H9 (cell line): ENCODE data around the gene TOP3B. TPM values are rescaled to one million over a fixed set of nuclear protein-coding genes. Genes with fewer than 3 reads are reported as not detected.

ENCODE experiments used
- DNase-seq: peaks from one replicate; pipeline ENCODE4 v3.0.0-alpha.2; 2017
- H2AFZ ChIP-seq: one replicate; pipeline ENCODE4 v1.6.1; 2013; ENCODE audit warnings: mild to moderate bottlenecking, low read length, control low read depth, moderate library complexity
- H2AK5ac ChIP-seq: 2 replicates; pipeline ENCODE4 v1.6.1; 2013; ENCODE audit warnings: low read length, control low read depth, mixed read lengths; ENCODE audit not compliant: insufficient read length
- H2BK120ac ChIP-seq: one replicate; pipeline ENCODE4 v1.6.1; 2013; ENCODE audit warnings: low read depth, mild to moderate bottlenecking, low read length, control low read depth, inconsistent platforms; ENCODE audit not compliant: poor library complexity, severe bottlenecking
- H2BK12ac ChIP-seq: 2 replicates; pipeline ENCODE4 v1.6.1; 2013; ENCODE audit warnings: low read length, control low read depth, mixed read lengths, low read depth; ENCODE audit not compliant: insufficient read length
- H2BK15ac ChIP-seq: 2 replicates; pipeline ENCODE4 v1.6.1; 2013; ENCODE audit warnings: low read depth, low read length, control low read depth
- H2BK20ac ChIP-seq: one replicate; pipeline ENCODE4 v1.6.1; 2013; ENCODE audit warnings: low read depth, mild to moderate bottlenecking, low read length, control low read depth, inconsistent platforms; ENCODE audit not compliant: poor library complexity, severe bottlenecking
- H2BK5ac ChIP-seq: 2 replicates; pipeline ENCODE4 v1.6.1; 2013; ENCODE audit warnings: low read length, control low read depth, mixed read lengths; ENCODE audit not compliant: insufficient read length
- H3K14ac ChIP-seq: 2 replicates; pipeline ENCODE4 v1.6.1; 2013; ENCODE audit warnings: low read length, control low read depth; ENCODE audit not compliant: insufficient read depth
- H3K18ac ChIP-seq: 2 replicates; pipeline ENCODE4 v1.6.1; 2013; ENCODE audit warnings: low read depth, mild to moderate bottlenecking, mixed read lengths, low read length, control low read depth; ENCODE audit not compliant: insufficient read length
- H3K23ac ChIP-seq: 2 replicates; pipeline ENCODE4 v1.6.1; 2013; ENCODE audit warnings: low read length, control low read depth, mixed read lengths, low read depth; ENCODE audit not compliant: insufficient read length
- H3K23me2 ChIP-seq: 2 replicates; pipeline ENCODE4 v1.6.1; 2013; ENCODE audit warnings: low read depth, mild to moderate bottlenecking, mixed read lengths, low read length, control low read depth; ENCODE audit not compliant: insufficient read length, poor library complexity, severe bottlenecking
- H3K27ac ChIP-seq: 2 replicates; pipeline ENCODE4 v1.5.1; 2013; ENCODE audit warnings: low read length, control low read depth, mixed read lengths, low read depth; ENCODE audit not compliant: insufficient read length
- H3K27me3 ChIP-seq: 2 replicates; pipeline ENCODE4 v1.6.1; 2013; ENCODE audit warnings: low read length, control low read depth, inconsistent platforms; ENCODE audit not compliant: insufficient read depth
- H3K4ac ChIP-seq: 2 replicates; pipeline ENCODE4 v1.6.1; 2013; ENCODE audit warnings: low read depth, mild to moderate bottlenecking, control low read depth, inconsistent platforms, low read length, moderate library complexity
- H3K4me1 ChIP-seq: 2 replicates; pipeline ENCODE4 v1.6.1; 2013; ENCODE audit warnings: low read length, control low read depth, inconsistent platforms; ENCODE audit not compliant: insufficient read depth
- H3K4me2 ChIP-seq: 2 replicates; pipeline ENCODE4 v1.6.1; 2013; ENCODE audit warnings: low read length, control low read depth, mixed read lengths; ENCODE audit not compliant: insufficient read length, insufficient read depth
- H3K56ac ChIP-seq: 2 replicates; pipeline ENCODE4 v1.6.1; 2013; ENCODE audit warnings: low read depth, mild to moderate bottlenecking, mixed read lengths, low read length, control low read depth; ENCODE audit not compliant: insufficient read length
- H3K79me1 ChIP-seq: 2 replicates; pipeline ENCODE4 v1.6.1; 2013; ENCODE audit warnings: low read depth, mild to moderate bottlenecking, moderate library complexity, low read length, control low read depth, inconsistent platforms; ENCODE audit not compliant: insufficient read depth, poor library complexity, severe bottlenecking
- H3K79me2 ChIP-seq: 2 replicates; pipeline ENCODE4 v1.6.1; 2013; ENCODE audit warnings: low read length, control low read depth, inconsistent platforms; ENCODE audit not compliant: insufficient read depth
- H3K9ac ChIP-seq: 2 replicates; pipeline ENCODE4 v1.6.1; 2013; ENCODE audit warnings: low read length, control low read depth, mixed read lengths; ENCODE audit not compliant: insufficient read length; ENCODE audit errors: extremely low read depth
- H3K9me3 ChIP-seq: one replicate; pipeline ENCODE4 v1.6.1; 2013; ENCODE audit warnings: low read depth, low read length, inconsistent platforms; ENCODE audit not compliant: control insufficient read depth
- H3T11ph ChIP-seq: one replicate; pipeline ENCODE4 v1.6.1; 2013; ENCODE audit warnings: mild to moderate bottlenecking, low read length, control low read depth, inconsistent platforms
- H4K20me1 ChIP-seq: one replicate; pipeline ENCODE4 v1.6.1; 2013; ENCODE audit not compliant: control insufficient read depth, insufficient read length, insufficient read depth
- H4K5ac ChIP-seq: 2 replicates; pipeline ENCODE4 v1.6.1; 2013; ENCODE audit warnings: low read depth, mild to moderate bottlenecking, mixed read lengths, low read length, control low read depth; ENCODE audit not compliant: insufficient read length
- H4K8ac ChIP-seq: replicated peaks from 2 replicates; pipeline ENCODE4 v1.6.1; 2013; ENCODE audit warnings: low read length, control low read depth, mixed read lengths, low read depth; ENCODE audit not compliant: insufficient read length
- H4K91ac ChIP-seq: 2 replicates; pipeline ENCODE4 v1.6.1; 2013; ENCODE audit warnings: low read depth, mild to moderate bottlenecking, moderate library complexity, mixed read lengths, low read length, control low read depth; ENCODE audit not compliant: insufficient read length
- H3K27ac Mint-ChIP-seq, 3 experiments: 2 replicates in 2 of 3; 3 replicates in 1 of 3; pipeline ENCODE4 v1.8.0; 2020 to 2021; ENCODE audit warnings: mixed read lengths in 3 of 3, mild to moderate bottlenecking in 1 of 3, moderate library complexity in 1 of 3
- H3K27me3 Mint-ChIP-seq: 2 replicates; pipeline ENCODE4 v1.8.0; 2021; ENCODE audit warnings: low read depth, mild to moderate bottlenecking, moderate library complexity, mixed read lengths
- H3K36me3 Mint-ChIP-seq, 3 experiments: 2 replicates in 2 of 3; 3 replicates in 1 of 3; pipeline ENCODE4 v1.8.0; 2020 to 2021; ENCODE audit warnings: low read depth in 3 of 3, mixed read lengths in 3 of 3; ENCODE audit not compliant: insufficient read depth in 1 of 3
- H3K4me1 Mint-ChIP-seq, 2 experiments: 2 replicates each; pipeline ENCODE4 v1.8.0; 2020; ENCODE audit warnings: mixed read lengths in 2 of 2
- H3K4me3 Mint-ChIP-seq, 2 experiments: 2 replicates in 1 of 2; 3 replicates in 1 of 2; pipeline ENCODE4 v1.8.0; 2020 to 2021; ENCODE audit warnings: mild to moderate bottlenecking in 2 of 2, mixed read lengths in 2 of 2, moderate library complexity in 1 of 2
- H3K9me3 Mint-ChIP-seq, 2 experiments: 2 replicates in 1 of 2; 3 replicates in 1 of 2; pipeline ENCODE4 v1.8.0; 2020; ENCODE audit warnings: mild to moderate bottlenecking in 2 of 2, mixed read lengths in 2 of 2, moderate library complexity in 1 of 2
- WGBS: extraction: QIAGEN DNeasy Blood & Tissue Kit; methylation state at CpG from one replicate; pipeline ENCODE4 v1.1.7; 2013; ENCODE audit warnings: missing lambda C conversion rate, low lambda C conversion rate, mixed read lengths; ENCODE audit not compliant: insufficient read length; ENCODE audit errors: extremely low coverage; 5-methylcytosine and 5-hydroxymethylcytosine counted together
- total RNA-seq: library from RNA; stranded (reverse); gene quantifications from 2 replicates; pipeline ENCODE4 v1.2.1, GENCODE V29; 2021
- TF ChIP-seq, protein P1 (sequence below): fragments of 200-600 bp; sonication (generic); conservative IDR thresholded peaks from 3 replicates; pipeline ENCODE4 v1.8.0; 2021; ENCODE audit warnings: antibody characterized with exemption, mild to moderate bottlenecking

The TOP3B gene
- total RNA-seq, 1 experiment from 2014 or later = 55.2 TPM

DNA sequence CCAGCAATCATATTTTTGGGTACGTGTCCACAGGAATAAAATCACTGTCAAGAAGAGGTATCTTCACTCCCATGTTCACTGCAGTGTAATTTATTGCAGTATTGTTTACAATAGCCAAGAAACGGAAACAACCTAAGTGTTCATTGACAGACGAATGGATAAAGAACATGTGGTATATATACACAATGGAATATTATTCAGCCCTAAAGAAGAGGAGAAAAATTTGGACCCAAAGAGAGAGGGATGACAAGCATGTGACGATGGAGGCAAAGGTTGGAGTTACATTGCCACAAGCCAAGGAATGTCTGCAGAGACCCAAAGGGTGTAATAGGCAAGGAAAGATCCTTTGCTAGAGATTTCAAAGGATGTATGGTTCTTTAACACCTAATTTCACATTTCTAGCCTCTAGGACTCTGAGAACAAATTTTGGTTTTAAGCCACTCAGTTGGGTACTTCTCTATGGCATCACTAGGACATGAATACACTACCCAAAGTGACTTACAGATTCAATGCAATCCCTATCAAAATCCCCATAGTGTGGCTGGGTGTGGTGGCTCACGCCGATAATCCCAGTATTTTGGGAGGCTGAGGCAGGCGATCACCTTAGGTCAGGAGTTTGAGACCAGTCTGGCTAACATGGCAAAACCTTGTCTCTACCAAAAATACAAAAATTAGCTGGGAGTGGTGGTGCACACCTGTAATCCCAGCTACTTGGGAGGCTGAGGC, 31.1 kb upstream of the TOP3B start:
- H3K27me3 ChIP-seq = peaks cover 16% of the 10 kb centered on the region; the same call in 1 of the 2 replicates
- H3K36me3 Mint-ChIP-seq = no peaks in the 10 kb centered on the region

More for the DNA sequence above, 31.1 kb upstream of the TOP3B start:
- H3K9me3 ChIP-seq = no peaks in the 10 kb centered on the region
- DNase-seq = no peak
- no peak overlapping the region for H3K9ac ChIP-seq
- H3K56ac ChIP-seq = no peak overlapping the region
- peaks cover 0 to 3% of the 10 kb centered on the region in 2 experiments; a peak in 1 of 5 replicates for H3K9me3 Mint-ChIP-seq
- H3K79me1 ChIP-seq = no peaks in the 10 kb centered on the region
- H3K4me2 ChIP-seq = no peak overlapping the region
- no CpG with 5 or more reads among the region's 7 CpGs for WGBS
- H4K5ac ChIP-seq = no peak overlapping the region
- H2BK12ac ChIP-seq = no peak overlapping the region
- no peaks in the 10 kb centered on the region for H4K20me1 ChIP-seq
- H4K8ac ChIP-seq = no peak overlapping the region
- H2BK20ac ChIP-seq = no peak overlapping the region
- H3K79me2 ChIP-seq = no peaks in the 10 kb centered on the region
- H2BK15ac ChIP-seq = no peak overlapping the region
- H3K27ac Mint-ChIP-seq = no peak overlapping the region
- H3K4me1 Mint-ChIP-seq = peaks cover 13 to 19% of the 10 kb centered on the region in 2 experiments
- H3K18ac ChIP-seq = no peak overlapping the region
- no peak overlapping the region for H3K4ac ChIP-seq
- no peak overlapping the region for H2BK5ac ChIP-seq
- H3K14ac ChIP-seq = no peak overlapping the region
- no peaks in the 10 kb centered on the region; the same call in 1 of the 2 replicates for H3K4me1 ChIP-seq
- TF ChIP-seq, protein P1, sequence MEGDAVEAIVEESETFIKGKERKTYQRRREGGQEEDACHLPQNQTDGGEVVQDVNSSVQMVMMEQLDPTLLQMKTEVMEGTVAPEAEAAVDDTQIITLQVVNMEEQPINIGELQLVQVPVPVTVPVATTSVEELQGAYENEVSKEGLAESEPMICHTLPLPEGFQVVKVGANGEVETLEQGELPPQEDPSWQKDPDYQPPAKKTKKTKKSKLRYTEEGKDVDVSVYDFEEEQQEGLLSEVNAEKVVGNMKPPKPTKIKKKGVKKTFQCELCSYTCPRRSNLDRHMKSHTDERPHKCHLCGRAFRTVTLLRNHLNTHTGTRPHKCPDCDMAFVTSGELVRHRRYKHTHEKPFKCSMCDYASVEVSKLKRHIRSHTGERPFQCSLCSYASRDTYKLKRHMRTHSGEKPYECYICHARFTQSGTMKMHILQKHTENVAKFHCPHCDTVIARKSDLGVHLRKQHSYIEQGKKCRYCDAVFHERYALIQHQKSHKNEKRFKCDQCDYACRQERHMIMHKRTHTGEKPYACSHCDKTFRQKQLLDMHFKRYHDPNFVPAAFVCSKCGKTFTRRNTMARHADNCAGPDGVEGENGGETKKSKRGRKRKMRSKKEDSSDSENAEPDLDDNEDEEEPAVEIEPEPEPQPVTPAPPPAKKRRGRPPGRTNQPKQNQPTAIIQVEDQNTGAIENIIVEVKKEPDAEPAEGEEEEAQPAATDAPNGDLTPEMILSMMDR = no peak
- H2AFZ ChIP-seq = no peak overlapping the region
- peaks cover 96% of the 10 kb centered on the region for H3K27me3 Mint-ChIP-seq
- H3K23me2 ChIP-seq = no peaks in the 10 kb centered on the region
- no peak overlapping the region for H3K27ac ChIP-seq
- H2BK120ac ChIP-seq = no peak overlapping the region
- no peak overlapping the region for H2AK5ac ChIP-seq
- no peak overlapping the region for H3T11ph ChIP-seq
- no peak overlapping the region for H3K4me3 Mint-ChIP-seq
- no peak overlapping the region for H3K23ac ChIP-seq
- no peak overlapping the region for H4K91ac ChIP-seq
